Heart left ventricle (tissue), 13 donors: ENCODE measurements around the gene CENPP.

ENCODE experiments used
- POLR2A ChIP-seq, 2 donors: fragments of 450-650 bp; IDR thresholded peaks; one replicate each; pipeline ENCODE4 v1.6.1; 2017; ENCODE audit warnings: antibody characterized with exemption in 2 of 2, mild to moderate bottlenecking in 2 of 2, moderate library complexity in 2 of 2
- TF ChIP-seq, protein P1 (sequence below), 12 donors: fragments of 200-600 bp; sonication (generic) in 4 of 12; IDR thresholded peaks; one replicate each; pipeline versions ENCODE4 v1.5.0 to v1.8.0; 2018 to 2022; ENCODE audit warnings: antibody characterized with exemption in 12 of 12, mild to moderate bottlenecking in 5 of 12
- donor health status: ischemic (EF 13 %, LVEDD 7.1; RV severe dilation, severe dysfunction).
- donor health status: DM: no; HTN: yes; CAD: no.
- donor health status: DM: no; HTN: no; CAD: no.
- donor health status: ischemic (EF 25% LVEDD 6.9; RV normal size, moderate dysfunction).
- donor health status: ischemic (EF 25% LVEDD 5.7; RV mildly dilated, moderate dysfunction).
- donor health status: ischemic (EF 35%, LVEDD 5.7; RV mildly dilated, moderate dysfunction).
- donor health status: nonischemic (EF 11% LVEDD 7.7; RV severe dilation, severe dysfunction).
- donor health status: DM: yes; HTN: yes; CAD: no.
- donor health status: PGD.
- donor health status: ischemic (EF 29% LVEDD 5.4; RV normal size, mild dysfunction).
- donor health status: nonischemic (EF 23%, LVEDD 6.1; RV moderate dilation, normal function).

DNA sequence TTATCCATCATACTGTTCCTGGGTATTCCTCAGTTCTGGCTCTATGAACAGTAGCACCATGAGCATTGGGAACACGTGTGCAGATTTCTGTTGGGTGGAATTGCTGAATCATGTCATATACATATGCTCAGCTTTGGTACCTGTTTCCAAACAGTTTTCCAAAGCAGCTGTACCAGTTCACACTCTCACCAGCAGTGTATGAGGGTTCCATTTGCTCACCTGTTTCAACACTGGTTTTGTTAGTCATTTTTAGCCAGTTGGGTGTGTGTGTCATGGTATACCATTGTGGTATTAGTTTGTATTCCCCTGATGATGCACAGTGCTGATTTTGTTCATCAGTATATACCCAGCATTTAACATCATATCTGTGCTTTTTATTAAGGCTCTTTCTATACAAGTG, 266.8 kb downstream of the CENPP start:
- TF ChIP-seq, protein P1, sequence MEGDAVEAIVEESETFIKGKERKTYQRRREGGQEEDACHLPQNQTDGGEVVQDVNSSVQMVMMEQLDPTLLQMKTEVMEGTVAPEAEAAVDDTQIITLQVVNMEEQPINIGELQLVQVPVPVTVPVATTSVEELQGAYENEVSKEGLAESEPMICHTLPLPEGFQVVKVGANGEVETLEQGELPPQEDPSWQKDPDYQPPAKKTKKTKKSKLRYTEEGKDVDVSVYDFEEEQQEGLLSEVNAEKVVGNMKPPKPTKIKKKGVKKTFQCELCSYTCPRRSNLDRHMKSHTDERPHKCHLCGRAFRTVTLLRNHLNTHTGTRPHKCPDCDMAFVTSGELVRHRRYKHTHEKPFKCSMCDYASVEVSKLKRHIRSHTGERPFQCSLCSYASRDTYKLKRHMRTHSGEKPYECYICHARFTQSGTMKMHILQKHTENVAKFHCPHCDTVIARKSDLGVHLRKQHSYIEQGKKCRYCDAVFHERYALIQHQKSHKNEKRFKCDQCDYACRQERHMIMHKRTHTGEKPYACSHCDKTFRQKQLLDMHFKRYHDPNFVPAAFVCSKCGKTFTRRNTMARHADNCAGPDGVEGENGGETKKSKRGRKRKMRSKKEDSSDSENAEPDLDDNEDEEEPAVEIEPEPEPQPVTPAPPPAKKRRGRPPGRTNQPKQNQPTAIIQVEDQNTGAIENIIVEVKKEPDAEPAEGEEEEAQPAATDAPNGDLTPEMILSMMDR (IDR thresholded peaks at IDR 0.05): no peak
- no peak for TF ChIP-seq POLR2A (IDR thresholded peaks at IDR 0.05)
